NCI-H510A treated with DMSO at 0.1 percent for 48 hours (cell line): Measurements from ENCODE around the gene CC2D2B.
"Not testable (repeated sequence)": the region's sequence is repeated elsewhere in the genome, so short reads cannot be mapped to it uniquely, and the experiment has no call there.

ENCODE experiments used
- DNase-seq: peaks from one replicate; lab custom pipeline; 2025; lab: John Stamatoyannopoulos, UW

The CC2D2B gene

DNA sequence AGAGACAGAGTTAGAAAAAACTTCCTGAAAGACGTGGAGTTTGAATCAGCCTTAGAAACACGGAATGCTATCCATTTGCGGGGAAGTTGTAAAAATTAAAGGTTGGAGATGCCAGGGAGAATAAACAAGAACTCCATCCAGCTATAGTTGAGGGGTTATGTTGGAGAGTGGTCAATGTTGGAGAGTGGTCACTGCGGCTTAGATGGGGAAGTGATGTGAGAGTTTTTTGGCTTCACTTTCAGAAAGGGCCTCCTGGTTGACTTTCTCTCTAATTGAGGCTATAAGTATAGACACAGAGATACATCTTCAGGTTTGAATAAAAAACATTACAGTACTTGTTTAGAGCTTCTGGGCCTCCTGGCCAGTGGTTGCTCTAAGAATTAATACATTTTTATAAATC is 675 bp downstream of the CC2D2B start:
- DNase-seq: no peak

DNA sequence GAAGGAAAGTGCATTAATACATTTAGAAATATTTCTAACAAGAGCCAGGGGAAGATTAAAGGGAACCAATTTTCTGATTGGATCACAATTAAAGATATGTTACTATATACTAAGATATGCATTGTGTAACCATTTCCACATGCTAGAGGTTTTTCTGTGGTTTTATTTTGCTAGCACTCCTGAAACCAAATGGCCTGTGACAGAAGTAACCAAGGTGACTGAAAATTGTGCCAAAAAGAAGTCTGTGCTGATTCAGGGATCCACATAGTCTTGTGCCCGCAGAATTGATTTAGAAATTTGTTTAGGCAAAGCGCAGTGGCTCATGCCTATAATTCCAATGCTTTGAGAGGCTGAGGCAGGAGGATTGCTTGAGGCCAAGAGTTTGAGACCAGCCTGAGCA is 1.8 kb downstream of the CC2D2B start:
- no peak for DNase-seq

DNA sequence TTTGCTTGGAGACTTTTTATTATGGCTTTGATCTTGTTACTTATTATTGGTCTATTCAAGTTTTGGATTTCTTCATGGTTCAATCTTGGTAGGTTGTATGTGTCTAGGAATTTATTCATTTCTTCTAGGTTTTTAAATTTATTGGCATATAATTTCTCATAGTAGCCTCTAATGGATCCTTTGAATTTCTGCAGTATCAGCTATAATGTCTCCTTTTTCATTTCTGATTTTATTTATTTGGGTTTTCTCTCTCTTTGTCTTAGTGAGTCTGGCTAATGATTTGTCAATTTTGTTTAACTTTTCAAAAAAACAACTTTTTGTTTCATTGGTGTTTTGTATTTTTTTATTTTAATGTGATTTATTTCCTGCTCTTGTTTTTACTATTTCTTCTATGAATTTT is 8.3 kb downstream of the CC2D2B start:
- DNase-seq: not testable (repeated sequence)

DNA sequence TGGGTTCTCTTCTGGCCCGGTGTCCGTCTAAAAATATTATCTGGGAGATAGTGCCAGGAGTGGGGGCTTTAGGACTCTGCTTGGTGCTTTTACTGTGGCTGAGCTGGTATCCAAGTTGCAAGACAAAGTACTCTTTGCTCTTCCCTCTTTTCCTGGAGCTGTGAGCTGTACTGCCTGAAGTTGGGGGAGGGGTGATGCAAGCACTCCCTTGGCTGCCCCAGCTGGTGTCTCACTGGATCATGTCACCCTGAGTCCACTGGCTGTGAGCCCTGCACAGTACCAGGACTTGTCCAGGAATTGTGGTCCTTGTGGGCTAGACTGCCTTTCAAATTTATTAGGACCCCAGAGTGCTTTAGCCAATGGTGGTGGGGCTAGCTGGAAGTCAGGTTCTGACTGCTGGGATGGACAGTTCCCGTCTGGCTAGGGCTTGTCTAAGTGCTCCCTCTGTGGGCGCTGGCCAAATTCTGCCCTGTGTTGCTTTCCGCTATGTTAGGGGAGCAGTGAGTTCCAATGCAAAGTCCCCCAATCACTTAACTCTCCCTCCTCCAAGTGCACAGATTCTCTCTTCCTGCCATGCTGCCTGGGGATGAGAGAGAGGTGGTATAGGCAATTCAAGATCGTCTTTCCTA is 13.1 kb downstream of the CC2D2B start:
- DNase-seq: no peak

DNA sequence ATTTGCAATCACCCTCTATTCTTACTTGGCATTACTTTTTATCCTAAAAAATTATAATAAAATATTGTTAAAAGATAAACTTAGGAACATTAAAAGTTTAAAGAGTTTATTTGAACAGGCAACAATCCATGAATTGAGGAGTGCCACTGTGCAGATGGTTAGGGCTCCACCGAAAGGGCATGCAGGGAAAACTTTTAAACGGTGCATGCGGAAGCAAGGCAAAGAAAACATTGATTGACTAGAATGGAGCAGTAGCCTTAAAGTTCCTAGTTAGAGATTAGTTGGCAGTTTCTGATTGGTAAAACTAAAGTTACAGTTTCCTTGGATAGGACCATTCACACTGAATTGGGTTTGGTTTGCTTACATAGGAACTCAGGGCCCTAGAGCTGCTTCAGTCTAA is 17.3 kb downstream of the CC2D2B start:
- DNase-seq: no peak

DNA sequence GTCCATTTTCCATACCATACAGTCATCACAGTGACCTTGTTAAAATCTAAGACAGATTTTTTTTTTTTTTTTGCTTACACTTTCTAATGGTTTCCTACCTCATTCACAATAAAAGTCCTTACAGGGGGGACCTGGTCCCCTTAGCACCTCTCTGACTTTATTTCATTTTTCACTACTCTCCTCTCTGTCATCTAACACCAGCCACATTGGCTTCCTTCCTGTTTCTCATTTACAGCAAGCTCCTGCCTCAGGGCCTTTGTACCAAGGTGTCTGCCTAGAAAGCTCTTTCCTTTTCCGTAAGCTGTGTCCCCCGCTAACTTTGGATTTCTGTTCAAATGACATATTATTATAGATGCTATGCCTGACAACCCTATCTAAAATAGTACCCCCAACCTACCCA is 27.7 kb downstream of the CC2D2B start:
- no peak for DNase-seq

DNA sequence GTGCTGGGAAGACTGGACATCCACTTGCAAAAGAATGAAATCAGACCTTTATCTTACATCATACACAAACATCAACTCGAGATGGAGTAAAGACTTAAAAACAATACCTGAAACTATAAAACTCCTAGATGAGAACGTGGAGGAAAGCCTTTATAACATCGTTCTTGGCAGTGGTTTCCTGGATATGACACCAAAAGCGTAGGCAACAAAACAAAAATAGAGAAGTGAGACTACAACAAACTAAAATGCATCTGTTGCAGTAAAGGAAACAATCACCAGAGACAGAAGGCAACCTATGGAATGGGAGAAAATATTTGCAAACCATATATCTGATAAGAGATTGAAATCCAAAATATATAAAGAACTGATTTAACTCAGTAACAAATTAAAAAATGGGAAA is 33.3 kb downstream of the CC2D2B start:
- no peak for DNase-seq

DNA sequence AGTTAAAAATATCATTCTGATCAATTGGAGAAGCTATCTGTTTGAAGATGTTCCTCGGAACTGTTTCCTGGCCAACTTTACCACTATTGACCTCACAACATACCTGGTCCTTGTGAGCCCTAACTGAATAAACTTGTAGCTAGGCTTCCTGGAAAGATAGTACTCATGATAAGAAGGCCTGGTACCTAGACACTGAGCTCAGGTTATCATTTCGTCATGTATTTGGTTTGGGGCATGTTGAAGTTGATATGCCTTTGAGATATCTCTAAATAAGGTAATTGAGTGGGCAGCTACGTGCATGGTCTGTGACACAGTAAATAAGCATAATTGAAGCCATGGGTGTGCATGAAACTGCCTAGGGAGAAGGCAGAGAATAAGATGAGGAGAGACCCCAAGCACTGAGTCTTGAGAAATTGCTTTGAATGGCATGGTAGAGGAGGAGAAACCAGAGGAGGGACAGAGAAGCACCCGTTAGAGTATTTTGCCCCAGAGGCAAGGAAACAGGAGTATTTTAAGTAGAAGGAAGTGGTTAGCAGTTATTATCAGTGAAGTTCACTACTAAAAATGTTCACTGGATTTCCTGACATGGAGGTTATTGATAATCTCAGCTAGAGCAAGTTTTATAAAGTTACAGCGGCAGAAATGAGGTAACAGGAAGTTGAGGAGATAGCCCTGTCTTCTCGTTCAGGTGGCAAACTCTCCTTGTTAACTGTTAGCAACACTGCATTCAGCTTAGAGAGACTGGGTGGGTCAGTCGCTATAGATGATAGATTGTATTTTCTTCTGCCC is 55.6 kb downstream of the CC2D2B start:
- no peak for DNase-seq

DNA sequence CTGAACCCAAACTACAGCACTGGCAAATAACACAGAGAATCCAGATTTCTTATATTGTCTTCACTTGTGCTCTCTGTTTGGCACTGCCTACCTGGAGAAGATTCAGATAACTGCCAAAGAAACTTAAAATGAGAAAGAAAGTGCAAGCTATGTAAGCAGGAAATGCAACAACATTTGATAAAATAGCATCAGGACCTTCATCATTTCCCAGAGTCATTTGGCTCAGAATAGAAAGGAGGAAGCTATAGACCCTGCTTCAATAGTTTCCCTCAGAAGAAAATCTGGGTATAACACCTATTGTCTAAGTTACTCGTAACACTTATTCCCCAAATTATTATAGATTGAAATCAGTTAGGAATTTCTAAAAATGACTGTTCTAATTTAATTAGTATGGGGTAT is 56.2 kb downstream of the CC2D2B start:
- DNase-seq: no peak

DNA sequence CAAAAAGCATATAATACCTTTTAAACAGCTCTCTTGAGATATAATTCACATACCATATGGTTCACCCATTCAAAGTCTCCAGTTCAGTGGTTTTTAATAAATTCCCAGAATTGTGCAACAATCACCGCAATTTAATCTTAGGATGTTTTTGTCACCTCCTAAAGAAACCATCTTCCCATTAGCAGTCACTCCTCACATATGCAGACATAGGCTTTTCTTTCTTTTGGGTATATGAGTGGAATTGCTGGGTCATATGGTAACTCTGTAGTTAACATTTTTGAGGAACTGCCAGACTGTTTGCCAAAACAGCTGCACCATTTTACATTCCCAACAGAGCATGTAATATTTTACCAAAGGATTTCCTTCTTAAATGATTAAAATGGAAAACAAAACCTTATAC is 57.0 kb downstream of the CC2D2B start:
- no peak for DNase-seq

DNA sequence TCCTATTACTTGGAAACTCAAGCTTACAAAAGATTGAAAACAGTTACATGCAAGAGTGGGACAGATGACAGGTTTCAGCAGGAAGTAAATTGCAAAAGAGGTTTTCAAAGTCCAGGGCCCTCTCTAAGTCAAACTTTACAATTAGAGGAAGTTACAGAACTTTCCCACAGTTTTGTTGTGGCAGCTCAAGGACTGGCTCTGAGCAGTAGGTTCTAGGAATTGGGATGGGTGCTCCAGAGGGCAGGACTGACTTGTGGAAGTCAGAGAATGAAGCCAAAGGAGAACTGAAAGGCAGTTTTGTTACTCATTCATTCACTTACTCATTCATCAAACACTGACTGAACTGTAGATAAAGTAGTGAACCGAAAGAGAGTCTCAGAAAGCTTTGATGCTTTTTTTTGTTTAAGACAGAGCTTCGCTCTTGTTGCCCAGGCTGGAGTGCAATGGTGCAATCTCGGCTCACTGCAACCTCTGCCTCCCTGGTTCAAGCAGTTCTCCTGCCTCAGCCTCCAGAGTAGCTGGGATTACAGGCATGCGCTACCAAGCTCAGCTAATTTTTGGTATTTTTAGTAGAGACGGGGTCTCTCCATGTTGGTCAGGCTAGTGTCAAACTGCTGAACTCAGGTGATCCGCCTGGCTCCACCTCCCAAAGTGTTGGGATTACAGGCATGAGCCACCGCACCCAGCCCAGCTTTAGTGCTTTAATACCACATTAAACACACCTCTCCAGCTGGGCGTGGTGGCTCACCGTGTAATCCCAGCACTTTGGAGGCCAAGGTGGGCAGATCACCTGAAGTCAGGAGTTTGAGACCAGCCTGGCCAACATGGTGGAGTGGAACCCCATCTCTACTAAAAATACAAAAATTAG is 68.8 kb downstream of the CC2D2B start:
- DNase-seq: no peak

DNA sequence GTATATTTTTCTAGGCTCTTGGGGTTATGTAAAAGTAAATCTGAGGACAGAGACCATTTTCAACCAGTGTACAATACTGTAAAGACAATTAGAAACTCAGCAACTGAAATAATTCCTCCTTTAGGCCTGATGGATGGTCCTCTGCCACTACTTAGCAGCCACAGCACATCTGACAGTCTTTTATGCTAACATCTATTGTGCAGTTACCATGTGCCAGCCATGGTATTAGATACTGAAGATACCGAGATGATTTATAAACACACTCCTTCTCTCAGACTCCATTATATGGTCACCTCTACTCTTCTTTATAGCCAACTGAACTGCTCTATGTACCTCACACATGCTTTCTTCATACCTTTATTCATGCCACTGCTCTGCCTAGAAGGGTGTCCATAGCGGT is 74.4 kb downstream of the CC2D2B start:
- DNase-seq: no peak

DNA sequence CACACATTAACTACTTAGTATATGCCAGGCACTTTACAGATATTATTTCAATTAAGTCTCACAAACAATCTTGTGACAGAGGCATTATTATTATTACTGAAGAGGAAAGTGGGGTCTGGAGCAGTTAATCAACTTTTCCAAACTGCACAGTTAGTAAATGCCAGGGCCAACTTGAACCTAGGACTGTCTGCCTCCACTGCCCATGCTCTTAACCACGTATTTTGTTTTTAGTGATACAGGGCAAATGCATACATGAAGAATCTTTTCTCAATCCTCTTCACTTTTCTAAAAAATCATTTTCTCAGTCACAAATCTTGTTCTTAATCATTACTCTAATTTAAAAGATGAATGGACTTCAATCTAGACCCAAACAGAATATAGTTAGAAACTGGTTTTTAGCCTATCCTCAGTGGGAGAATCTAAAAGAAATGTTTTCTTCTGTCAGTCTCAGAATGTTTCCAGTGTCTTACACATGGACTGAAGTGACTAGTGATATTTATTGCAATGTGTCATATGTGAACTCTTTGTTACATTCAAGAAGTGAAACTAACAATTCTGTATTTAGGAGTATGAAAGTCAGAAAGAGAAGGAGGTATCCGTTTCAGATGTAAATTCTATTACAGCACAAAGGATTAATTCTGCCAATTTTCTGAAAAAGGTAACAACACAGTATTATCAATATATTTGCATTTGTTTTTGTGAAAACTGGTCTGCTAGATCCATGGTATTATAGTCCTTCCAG is 80.1 kb downstream of the CC2D2B start:
- no peak for DNase-seq

DNA sequence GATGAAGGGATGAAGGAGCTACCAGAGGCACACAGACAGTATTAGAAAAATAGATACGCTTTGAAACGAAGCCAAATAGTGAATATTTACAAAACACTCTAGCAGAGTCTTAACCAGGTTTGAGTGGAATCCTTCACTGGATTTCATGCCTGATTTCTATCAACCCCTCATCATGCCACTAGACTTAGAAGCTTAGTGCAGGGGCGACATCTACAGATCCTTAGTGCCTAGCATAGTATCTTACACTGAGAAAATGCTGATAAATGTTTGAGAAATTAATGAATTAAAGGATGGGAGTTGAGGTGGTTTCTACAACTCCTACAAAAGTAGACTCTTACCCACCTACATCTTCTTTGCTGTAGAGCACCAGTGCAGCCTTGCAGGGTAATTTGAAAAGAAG is 80.9 kb downstream of the CC2D2B start:
- DNase-seq: no peak

DNA sequence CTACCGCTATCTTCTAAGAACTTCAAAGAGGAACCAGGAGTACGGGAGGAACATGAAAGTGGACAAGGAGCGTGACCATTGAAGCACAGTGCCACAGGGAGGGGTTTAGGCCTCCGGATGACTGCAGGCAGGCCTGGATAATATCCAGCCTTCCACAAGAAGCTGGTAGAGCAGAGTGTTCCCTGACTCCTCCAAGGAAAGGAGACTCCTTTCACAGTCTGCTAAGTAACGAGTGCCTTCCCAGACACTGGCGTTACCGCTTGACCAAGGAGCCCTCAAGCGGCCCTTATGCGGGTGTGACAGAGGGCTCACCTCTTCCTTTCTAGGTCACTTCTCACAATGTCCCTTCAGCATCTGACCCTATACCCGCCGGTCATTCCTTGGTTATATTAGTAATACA is 86.6 kb downstream of the CC2D2B start:
- not testable (repeated sequence) for DNase-seq

DNA sequence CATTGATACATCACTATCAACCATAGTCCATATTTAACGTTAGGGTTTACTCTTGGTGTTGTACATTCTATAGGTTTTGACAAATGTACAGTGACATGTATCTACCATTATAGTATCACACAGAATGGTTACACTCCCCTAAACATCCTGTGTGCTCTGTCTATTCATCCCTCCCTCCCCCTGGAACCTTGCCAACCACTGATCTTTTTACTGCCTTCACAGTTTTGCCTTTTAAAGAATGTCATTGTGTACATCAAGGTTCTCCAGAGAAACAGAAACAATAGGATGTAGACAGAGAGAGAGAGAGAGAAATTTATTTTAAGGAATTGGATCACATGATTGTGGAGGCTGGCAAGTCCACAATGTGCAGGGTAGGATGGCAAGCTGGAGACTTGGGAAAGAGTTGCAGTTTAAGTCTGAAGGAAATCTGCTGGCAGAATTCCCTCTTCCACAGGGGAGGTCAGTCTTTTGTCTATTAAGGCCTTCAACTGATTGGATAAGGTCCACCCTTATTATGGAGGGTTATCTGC is 90.5 kb downstream of the CC2D2B start:
- DNase-seq: no peak

DNA sequence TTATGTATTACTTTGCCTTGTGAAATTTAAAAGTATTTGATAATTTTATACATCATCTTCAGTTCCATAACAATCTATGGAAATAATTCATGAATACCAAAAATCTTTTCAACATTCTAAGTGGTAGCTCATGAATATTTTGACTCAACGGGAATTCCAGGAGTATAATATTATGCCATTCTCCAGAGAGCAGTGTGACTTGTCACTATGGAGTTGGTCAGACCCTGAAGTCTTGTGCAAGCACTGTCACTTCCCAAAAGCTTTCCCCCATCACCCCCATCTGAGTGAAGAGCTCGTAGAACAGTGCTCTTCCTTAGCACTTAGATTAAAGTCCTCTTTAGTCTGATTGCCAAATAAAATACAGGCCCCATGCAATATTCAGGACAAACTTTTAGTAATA is 106.2 kb downstream of the CC2D2B start:
- no peak for DNase-seq

DNA sequence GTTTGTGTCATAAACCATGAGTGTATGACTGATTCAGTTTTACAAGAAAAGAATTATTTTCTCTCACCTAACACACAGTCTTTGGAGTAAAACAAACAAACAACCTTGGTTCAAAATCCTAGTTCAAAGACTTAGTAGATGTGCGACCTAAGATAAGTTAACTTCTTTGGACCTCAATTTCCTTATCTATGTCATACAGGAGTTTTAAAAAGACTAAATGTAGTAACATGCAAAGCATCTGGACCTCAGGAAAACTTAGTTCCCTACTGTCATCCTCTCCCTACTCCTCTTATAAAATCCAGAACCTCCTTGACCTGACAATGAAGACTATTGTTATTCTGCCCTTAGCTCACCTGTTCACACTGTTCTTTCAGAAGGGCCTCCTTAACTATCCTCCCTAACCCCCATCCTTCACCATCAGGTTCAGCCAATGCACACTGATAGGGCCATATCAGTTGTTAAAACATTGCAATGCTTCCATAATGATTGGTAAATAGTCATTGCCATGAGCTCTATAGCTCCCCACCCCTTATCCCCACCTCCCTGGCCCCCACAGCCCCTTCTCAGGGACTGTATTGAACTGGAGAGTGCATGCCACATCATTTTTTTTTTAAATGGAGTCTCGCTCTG is 106.8 kb downstream of the CC2D2B start:
- no peak for DNase-seq

DNA sequence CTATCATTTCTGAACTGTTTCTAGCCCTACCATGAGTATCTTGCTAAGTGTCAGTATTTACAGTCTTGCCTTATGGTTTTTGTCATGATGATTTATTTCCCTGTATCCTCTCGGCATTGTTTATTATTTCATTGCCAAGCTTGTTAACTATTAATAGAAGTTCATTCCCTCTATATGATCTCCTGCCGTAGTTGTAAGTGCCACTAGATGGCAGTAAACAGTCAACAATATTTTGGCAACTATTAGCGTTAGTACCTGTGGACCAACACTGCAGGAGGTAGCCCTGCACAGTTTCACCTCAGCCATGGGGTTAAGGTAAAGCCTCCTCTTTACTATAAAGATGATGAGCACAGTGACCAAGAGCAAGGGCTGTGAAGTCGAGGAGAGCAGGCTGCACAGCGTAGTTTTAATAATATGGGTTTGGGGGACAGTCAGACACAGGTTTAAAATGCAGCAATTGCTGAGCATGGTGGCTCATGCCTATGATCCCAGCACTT is 109.5 kb downstream of the CC2D2B start:
- peak; percentile 64 for DNase-seq

DNA sequence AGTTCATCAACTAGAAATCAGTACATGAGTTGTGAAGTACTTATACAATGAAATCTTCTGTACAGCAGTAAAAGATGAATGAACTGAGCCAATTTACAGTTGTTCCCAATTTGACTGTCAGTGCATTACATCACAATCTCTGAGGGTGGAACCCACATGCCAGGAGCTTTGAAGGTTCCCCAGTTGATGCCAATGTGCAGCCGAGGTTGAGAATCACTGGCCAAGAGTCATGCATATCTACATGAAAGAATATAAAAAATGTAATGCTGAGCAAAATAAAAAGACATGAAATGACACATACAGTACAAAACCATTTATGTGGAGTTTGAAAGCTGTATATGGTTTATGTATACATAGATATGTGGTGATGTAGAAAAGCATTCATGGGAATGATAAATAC is 113.6 kb downstream of the CC2D2B start:
- no peak for DNase-seq

DNA sequence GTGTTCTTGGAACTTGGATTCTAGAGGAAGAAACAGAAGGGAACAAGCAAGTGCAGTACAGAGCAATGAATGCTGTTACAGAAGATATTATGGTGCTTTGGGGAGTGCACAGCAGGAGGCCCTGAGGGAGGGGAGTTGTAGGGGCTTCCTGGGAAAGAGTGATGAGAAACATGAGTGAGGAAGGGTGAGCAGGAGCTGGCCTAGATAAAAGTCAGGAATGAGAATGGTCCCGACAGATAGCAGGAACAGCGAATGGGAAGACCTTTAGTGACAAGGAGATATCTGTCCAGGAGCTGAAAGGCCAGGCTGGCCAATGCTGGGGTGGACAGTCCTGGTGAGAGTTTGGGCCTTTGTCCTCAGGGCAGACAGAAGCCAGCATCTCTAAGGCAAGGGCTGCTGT is 115.0 kb downstream of the CC2D2B start:
- no peak for DNase-seq
